Nephron (organoid): ENCODE measurements around the gene PTPRN2.

ENCODE experiments used
- H3K27ac Mint-ChIP-seq, 3 experiments: 2 replicates each; pipeline ENCODE4 v1.8.0; 2020; ENCODE audit warnings: mixed read lengths in 3 of 3, mild to moderate bottlenecking in 2 of 3, moderate library complexity in 1 of 3
- H3K27me3 Mint-ChIP-seq: 2 replicates; pipeline ENCODE4 v1.8.0; 2021; ENCODE audit warnings: low read depth, mild to moderate bottlenecking, moderate library complexity, mixed read lengths
- H3K36me3 Mint-ChIP-seq: 2 replicates; pipeline ENCODE4 v1.8.0; 2020; ENCODE audit warnings: low read depth, mixed read lengths
- H3K4me1 Mint-ChIP-seq: 2 replicates; pipeline ENCODE4 v1.8.0; 2020; ENCODE audit warnings: mixed read lengths
- H3K4me3 Mint-ChIP-seq, 3 experiments: 2 replicates each; pipeline ENCODE4 v1.8.0; 2020; ENCODE audit warnings: mild to moderate bottlenecking in 3 of 3, mixed read lengths in 3 of 3, moderate library complexity in 2 of 3
- H3K9me3 Mint-ChIP-seq: 2 replicates; pipeline ENCODE4 v1.8.0; 2020; ENCODE audit warnings: mixed read lengths
- CTCF ChIP-seq, 3 experiments: fragments of 200-600 bp; sonication (generic); IDR thresholded peaks; one replicate each; pipeline ENCODE4 v1.5.0; 2021; ENCODE audit warnings: antibody characterized with exemption in 3 of 3; ENCODE audit not compliant: unreplicated experiment in 3 of 3

PTPRN2 gene

GRCh38 chr7:157711353-157711888 is 876.2 kb downstream of the PTPRN2 start:
- no peaks in the 10 kb centered on the region for H3K4me1 Mint-ChIP-seq
- TF ChIP-seq CTCF (IDR thresholded peaks at IDR 0.05; ENCODE audit: unreplicated experiment in 3 of 3): no peak
- H3K27ac Mint-ChIP-seq: no peak overlapping the region
- no peaks in the 10 kb centered on the region for H3K9me3 Mint-ChIP-seq
- no peak overlapping the region for H3K4me3 Mint-ChIP-seq
- no peaks in the 10 kb centered on the region for H3K36me3 Mint-ChIP-seq
- peaks cover 62% of the 10 kb centered on the region for H3K27me3 Mint-ChIP-seq

GRCh38 chr7:157710396-157710795 is 877.2 kb downstream of the PTPRN2 start:
- Mint-ChIP-seq H3K27me3 (peaks cover 69% of the 10 kb centered on the region), H3K4me3 (no peak overlapping the region), H3K4me1 (no peaks in the 10 kb centered on the region), H3K27ac (no peak overlapping the region), H3K9me3 (no peaks in the 10 kb centered on the region), H3K36me3 (no peaks in the 10 kb centered on the region)
- TF ChIP-seq CTCF (IDR thresholded peaks at IDR 0.05; ENCODE audit: unreplicated experiment in 3 of 3): no peak

- no peaks in the 10 kb centered on the region for H3K9me3 Mint-ChIP-seq
- no peak overlapping the region for H3K27ac Mint-ChIP-seq
- TF ChIP-seq CTCF (IDR thresholded peaks at IDR 0.05; ENCODE audit: unreplicated experiment in 3 of 3): no peak
- no peaks in the 10 kb centered on the region for H3K4me1 Mint-ChIP-seq
- no peak overlapping the region for H3K4me3 Mint-ChIP-seq
- peaks cover 69% of the 10 kb centered on the region for H3K27me3 Mint-ChIP-seq
- no peaks in the 10 kb centered on the region for H3K36me3 Mint-ChIP-seq
Measured at GRCh38 chr7:157709531-157710251, 877.9 kb downstream of the PTPRN2 start.

GRCh38 chr7:157708919-157709295 is 878.7 kb downstream of the PTPRN2 start:
- no peak for TF ChIP-seq CTCF (IDR thresholded peaks at IDR 0.05; ENCODE audit: unreplicated experiment in 3 of 3)
- no peak overlapping the region for H3K4me3 Mint-ChIP-seq
- H3K9me3 Mint-ChIP-seq: no peaks in the 10 kb centered on the region
- no peak overlapping the region for H3K27ac Mint-ChIP-seq
- no peaks in the 10 kb centered on the region for H3K36me3 Mint-ChIP-seq
- H3K27me3 Mint-ChIP-seq: peaks cover 67% of the 10 kb centered on the region
- no peaks in the 10 kb centered on the region for H3K4me1 Mint-ChIP-seq

DNA sequence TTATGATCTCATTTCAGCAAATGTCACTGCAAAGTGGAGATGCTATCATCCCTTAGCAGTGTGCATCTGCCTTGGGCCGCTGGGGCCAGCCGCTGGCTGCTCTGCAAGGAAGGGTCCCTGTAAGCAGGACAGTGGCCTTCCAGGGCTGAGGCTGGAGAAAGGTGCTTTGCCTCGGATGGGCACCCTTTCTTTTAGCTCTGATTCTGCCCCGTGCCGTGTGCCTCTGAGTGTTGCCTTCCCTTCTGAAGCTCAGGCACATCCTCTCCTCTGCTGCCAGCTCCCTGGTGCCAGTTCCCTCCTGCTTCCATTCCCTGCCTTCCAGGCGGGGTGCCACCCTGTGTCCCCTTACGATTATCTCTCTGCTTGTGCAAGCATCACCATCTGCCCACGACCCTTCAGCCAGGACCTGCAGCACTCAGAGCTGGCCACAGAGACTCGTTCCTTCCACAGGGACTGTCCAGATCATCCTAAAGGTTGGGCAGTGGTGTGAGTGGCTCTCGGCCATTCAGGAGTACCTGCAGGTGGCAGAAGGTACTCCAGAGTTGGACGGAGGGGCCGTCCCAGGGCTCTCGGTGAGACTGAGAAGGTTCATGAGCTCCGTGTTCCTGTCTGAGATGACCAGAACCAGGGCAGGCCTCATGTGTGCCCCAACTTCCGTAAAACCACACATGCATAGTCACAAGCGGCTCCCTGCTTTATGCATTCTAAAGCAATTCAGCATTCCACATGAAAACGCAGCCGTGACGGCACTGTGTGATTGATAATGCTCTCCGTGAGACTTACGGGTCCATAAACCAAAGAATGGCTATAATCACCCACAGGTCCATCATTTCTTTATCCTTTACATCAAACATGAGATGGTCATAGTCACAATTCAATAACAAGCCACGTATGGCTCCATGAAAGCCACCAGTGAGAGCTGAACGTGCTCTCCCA is 879.4 kb downstream of the PTPRN2 start:
- no peaks in the 10 kb centered on the region for H3K9me3 Mint-ChIP-seq
- no peaks in the 10 kb centered on the region for H3K36me3 Mint-ChIP-seq
- H3K27me3 Mint-ChIP-seq: peaks cover 67% of the 10 kb centered on the region
- no peak for TF ChIP-seq CTCF (IDR thresholded peaks at IDR 0.05; ENCODE audit: unreplicated experiment in 3 of 3)
- H3K4me3 Mint-ChIP-seq: no peak overlapping the region
- H3K27ac Mint-ChIP-seq: no peak overlapping the region
- no peaks in the 10 kb centered on the region for H3K4me1 Mint-ChIP-seq
